K562 (cell line): Measurements from ENCODE around the gene PPP2R2D. TPM values are rescaled to one million over a fixed set of nuclear protein-coding genes. Genes with fewer than 3 reads are reported as not detected.

ENCODE experiments used
- ATAC-seq: fragments of 200-7000 bp; cut with Tn5 transposase; 3 replicates; pipeline ENCODE4 v1.9.1; 2020; ENCODE audit warnings: moderate library complexity
- BruUV-seq: library from RNA; stranded (reverse); fragments of 400-500 nt; replicated peaks from 2 replicates; lab custom pipeline; 2021; lab: Mats Ljungman, UMichigan
- CTCF ChIA-PET: fragments of 300-600 bp; formaldehyde crosslinking; extraction: SDS; loops from one replicate; lab custom pipeline; 2021; ENCODE audit warnings: low intra/inter-chr PET ratio; lab: Yijun Ruan, JAX
- POLR2A ChIA-PET: fragments of 300-600, 350-650 bp; sonication (Branson Sonifier 250); formaldehyde crosslinking; extraction: SDS; loops from one replicate; lab custom pipeline; 2021; ENCODE audit warnings: antibody characterized with exemption, inconsistent platforms; lab: Yijun Ruan, JAX
- DNase-seq, 4 experiments: peaks; one replicate each; pipeline versions ENCODE4 v3.0.0 to v3.0.0-alpha.2; 2011 to 2018; ENCODE audit warnings: low spot score in 3 of 4, mixed read lengths in 3 of 4; ENCODE audit errors: extremely low read depth in 1 of 4
- FAIRE-seq: peaks from 2 replicates; lab custom pipeline; 2011; peaks lifted over from hg19 to GRCh38; lab: Jason Lieb, UNC
- H2AFZ ChIP-seq: 2 replicates; pipeline ENCODE4 v1.6.0; 2011; ENCODE audit warnings: low read depth, low read length, control low read depth, inconsistent platforms
- H3K27ac ChIP-seq: fragments of 200-600 bp; 3 replicates; pipeline ENCODE4 v1.8.0; 2011; ENCODE audit warnings: low read depth, mild to moderate bottlenecking, control low read depth, inconsistent platforms, low read length, moderate library complexity, mixed read lengths; ENCODE audit errors: extremely low read depth
- H3K27me3 ChIP-seq, 2 experiments: fragments of 300-600 bp in 1 of 2; 2 replicates in 1 of 2; 3 replicates in 1 of 2; pipeline versions ENCODE4 v1.6.0 to v1.8.0; 2011; ENCODE audit warnings: inconsistent platforms in 2 of 2, low read length in 2 of 2, mild to moderate bottlenecking in 1 of 2, mixed read lengths in 1 of 2, moderate library complexity in 1 of 2; ENCODE audit not compliant: control insufficient read depth in 2 of 2, insufficient read depth in 2 of 2
- H3K36me3 ChIP-seq: fragments of 300-600 bp; 3 replicates; pipeline ENCODE4 v1.8.0; 2011; ENCODE audit warnings: mild to moderate bottlenecking, low read length, inconsistent platforms; ENCODE audit not compliant: control insufficient read depth, insufficient read depth
- H3K4me1 ChIP-seq, 2 experiments: fragments of 200-600 bp in 1 of 2; replicated peaks in 1 of 2; 2 replicates in 1 of 2; 3 replicates in 1 of 2; pipeline versions ENCODE4 v1.5.1 to v1.8.0; 2011; ENCODE audit warnings: inconsistent platforms in 2 of 2, low read length in 2 of 2, mild to moderate bottlenecking in 1 of 2, mixed read lengths in 1 of 2, moderate library complexity in 1 of 2; ENCODE audit not compliant: control insufficient read depth in 2 of 2, insufficient read depth in 2 of 2
- H3K4me2 ChIP-seq: 2 replicates; pipeline ENCODE4 v1.6.1; 2011; ENCODE audit warnings: low read length, control low read depth, inconsistent platforms, mixed read lengths; ENCODE audit not compliant: insufficient read depth
- H3K4me3 ChIP-seq: fragments of 200-600 bp; sonication (generic), shearing (Covaris generic); 2 replicates; pipeline ENCODE4 v1.5.1; 2016; ENCODE audit warnings: control low read depth, inconsistent platforms
- H3K79me2 ChIP-seq: fragments of 200-600 bp; 3 replicates; pipeline ENCODE4 v1.8.0; 2011; ENCODE audit warnings: low read length, inconsistent platforms; ENCODE audit not compliant: control insufficient read depth, insufficient read depth
- H3K9ac ChIP-seq, 2 experiments: 2 replicates each; pipeline versions ENCODE4 v1.6.0 to v1.6.1; 2011; ENCODE audit warnings: low read depth in 2 of 2, low read length in 2 of 2, control low read depth in 1 of 2, inconsistent platforms in 1 of 2, mild to moderate bottlenecking in 1 of 2, mixed read lengths in 1 of 2; ENCODE audit not compliant: insufficient read depth in 1 of 2
- H3K9me1 ChIP-seq: one replicate; pipeline ENCODE4 v1.6.0; 2011; ENCODE audit warnings: inconsistent platforms, mild to moderate bottlenecking, low read length, moderate library complexity; ENCODE audit not compliant: control insufficient read depth, insufficient read depth
- H3K9me3 ChIP-seq: replicated peaks from 2 replicates; pipeline ENCODE4 v1.5.1; 2011; ENCODE audit warnings: low read depth, low read length, inconsistent platforms; ENCODE audit not compliant: control insufficient read depth, insufficient read depth
- H4K20me1 ChIP-seq: replicated peaks from 2 replicates; pipeline ENCODE4 v1.6.1; 2011; ENCODE audit warnings: low read length, inconsistent platforms, mixed read lengths; ENCODE audit not compliant: control insufficient read depth, insufficient read depth
- KLF1 ChIP-seq: fragments of 450-650 bp; IDR thresholded peaks from 2 replicates; pipeline ENCODE4 v1.6.1; 2016; ENCODE audit warnings: missing genetic modification characterization, missing compliant biosample characterization
- MEIS2 ChIP-seq: fragments of 450-650 bp; IDR thresholded peaks from 2 replicates; pipeline ENCODE4 v1.6.1; 2014; ENCODE audit warnings: mild to moderate bottlenecking; ENCODE audit not compliant: partially characterized antibody
- NCOR1 ChIP-seq: fragments of 450-650 bp; IDR thresholded peaks from 2 replicates; pipeline ENCODE4 v1.6.1; 2016; ENCODE audit warnings: mild to moderate bottlenecking, moderate library complexity
- SIN3A ChIP-seq, 2 experiments: fragments of 150-350 bp in 1 of 2; IDR thresholded peaks; 2 replicates each; pipeline ENCODE4 v1.6.1; 2011 to 2016; ENCODE audit warnings: borderline replicate concordance in 2 of 2, low read depth in 2 of 2, low read length in 2 of 2, mild to moderate bottlenecking in 2 of 2, moderate library complexity in 2 of 2; ENCODE audit not compliant: control insufficient read depth in 1 of 2
- SPI1 ChIP-seq: IDR thresholded peaks from 2 replicates; pipeline ENCODE4 v1.6.1; 2011; ENCODE audit warnings: low read depth, low read length, control low read depth, borderline replicate concordance
- ZNF398 ChIP-seq: fragments of 250-450 bp; sonication (Bioruptor Pico); IDR thresholded peaks from 2 replicates; pipeline ENCODE4 v1.8.0; 2021; ENCODE audit warnings: moderate library complexity, mild to moderate bottlenecking, inconsistent platforms
- WGBS: fragments of 100-300 bp; shearing (Covaris generic); methylation state at CpG from one replicate; pipeline ENCODE4 v1.1.6; 2016; ENCODE audit warnings: low coverage, mixed read lengths; ENCODE audit not compliant: insufficient coverage; ENCODE audit errors: missing lambda C conversion rate; 5-methylcytosine and 5-hydroxymethylcytosine counted together
- in situ Hi-C: fragments of 300-500 bp; cut with MboI; formaldehyde crosslinking; loops from 4 replicates; pipeline ENCODE4 v1.15.0; 2018; ENCODE audit warnings: inconsistent platforms, mixed read lengths
- intact Hi-C: fragments of 100-400 bp; cut with micrococcal nuclease; formaldehyde crosslinking; loops from 2 replicates; pipeline ENCODE4 v1.14.2; 2022
- polyA plus RNA-seq, 8 experiments: library from polyadenylated mRNA; depleted of rRNA in 4 of 8; stranded (reverse) in 5 of 8; unstranded in 3 of 8; fragments of >200 nt; fragmentation: Nextera tagmentation in 2 of 8; fragmentation: Illumina TruSeq in 1 of 8; extraction: Ambion mirVana in 2 of 8; extraction: Trizol in 1 of 8; gene quantifications; 2 replicates each; pipeline versions ENCODE4 v1.2.1 to v1.2.3, GENCODE V29; 2011 to 2014; ENCODE audit warnings: inconsistent platforms in 1 of 8, missing spikeins in 1 of 8
- total RNA-seq, 7 experiments: library from RNA; depleted of rRNA in 6 of 7; stranded (reverse); fragments of >200 nt in 6 of 7; fragmentation: Illumina TruSeq in 2 of 7; extraction: Trizol in 2 of 7; gene quantifications; 2 replicates each; pipeline versions ENCODE4 v1.2.1 to v1.2.3, GENCODE V29; 2011 to 2021; ENCODE audit warnings: low replicate concordance in 1 of 7

The PPP2R2D gene
- total and polyA plus RNA-seq, 9 of the 15 experiments (the other 6 are each of a cell fraction or from before 2014, with no cell fraction given), result 1.9 to 37.0 (median 26.8) TPM

- TF ChIP-seq KLF1 (tag) (peak; percentile 17; the same call in 1 of the 2 replicates), NCOR1 (0 out of 2 replicates have a peak, but pooled peaks have one; percentile 20)
These were observed 15.2 kb upstream of the PPP2R2D start (continued) for GRCh38 chr10:131885391-131886165.

- no peaks in the 10 kb centered on the region for H3K9me1 ChIP-seq
- TF ChIP-seq SPI1 (peak; percentile 38; the same call in 1 of the 2 replicates), SIN3A (IDR thresholded peaks at IDR 0.05; ENCODE audit: borderline replicate concordance in 2 of 2, control insufficient read depth in 1 of 2, low read depth in 2 of 2, low read length in 2 of 2) (no peak), MEIS2 (peak; percentile 50), ZNF398 (no peak)
- DNase-seq (no peak), ATAC-seq (no peak), FAIRE-seq (no peak)
- no peaks in the 10 kb centered on the region for H3K36me3 ChIP-seq
- intact Hi-C loops, result no loop called here
- in situ Hi-C loops, result loop anchor here (5.0 kb wide), 2 partner anchors 46 to 136 kb away; no protein-coding TSS in a partner anchor
- H3K9me3 ChIP-seq, result no peaks in the 10 kb centered on the region
- no peak overlapping the region for H3K9ac ChIP-seq
- peaks cover 18 to 31% of the 10 kb centered on the region in 2 experiments for H3K4me1 ChIP-seq
- CTCF ChIA-PET, result interaction anchor here (1.0 to 2.5 kb wide), 3 partner anchors 57 to 256 kb away, joined by 3 to 16 read pairs (median 7); no protein-coding TSS in a partner anchor
- WGBS, result 49% methylated on average over 8 of the region's 10 CpGs
- H3K4me2 ChIP-seq, result no peak overlapping the region
- H4K20me1 ChIP-seq, result no peaks in the 10 kb centered on the region
- POLR2A ChIA-PET, result interaction anchor here (0.9 kb wide), 1 partner anchor 11 kb away, joined by 7 read pairs; no protein-coding TSS in a partner anchor
- no peak overlapping the region for H3K27ac ChIP-seq
- H3K4me3 ChIP-seq, result no peak overlapping the region
- H3K79me2 ChIP-seq, result no peaks in the 10 kb centered on the region
- peak overlapping the region; percentile 55; the same call in 1 of the 2 replicates for H2AFZ ChIP-seq
- no peaks in the 10 kb centered on the region; a peak in 1 of 5 replicates for H3K27me3 ChIP-seq
- BruUV-seq, result no TSS peak
These were observed 14.6 kb upstream of the PPP2R2D start for GRCh38 chr10:131886237-131886636.
